Stomach smooth muscle (tissue), 2 donors: ENCODE measurements around the gene KCNG1.

Experiments
- H3K27ac ChIP-seq: one replicate; pipeline ENCODE4 v1.7.0; 2013; ENCODE audit warnings: mild to moderate bottlenecking, low read length, inconsistent platforms
- H3K27me3 ChIP-seq, 2 donors: one replicate each; pipeline ENCODE4 v1.7.0; 2013; ENCODE audit warnings: low read length in 2 of 2; ENCODE audit not compliant: insufficient read depth in 2 of 2, control insufficient read depth in 1 of 2
- H3K36me3 ChIP-seq, 2 donors: one replicate each; pipeline ENCODE4 v1.7.0; 2013; ENCODE audit warnings: low read length in 2 of 2; ENCODE audit not compliant: control insufficient read depth in 2 of 2, insufficient read depth in 2 of 2
- H3K4me1 ChIP-seq: one replicate; pipeline ENCODE4 v1.7.0; 2013; ENCODE audit warnings: low read length; ENCODE audit not compliant: control insufficient read depth, insufficient read depth
- H3K4me3 ChIP-seq, 2 donors: one replicate each; pipeline ENCODE4 v1.7.0; 2013; ENCODE audit warnings: low read length in 2 of 2
- H3K9ac ChIP-seq, 2 donors: one replicate each; pipeline ENCODE4 v1.7.0; 2013; ENCODE audit warnings: low read length in 2 of 2, mild to moderate bottlenecking in 1 of 2
- H3K9me3 ChIP-seq, 2 donors: one replicate each; pipeline ENCODE4 v1.7.0; 2013; ENCODE audit warnings: low read length in 2 of 2; ENCODE audit not compliant: control insufficient read depth in 2 of 2
- donor health status: healthy.
- donor health status: Pancreatic carcinoma.

KCNG1 gene

DNA sequence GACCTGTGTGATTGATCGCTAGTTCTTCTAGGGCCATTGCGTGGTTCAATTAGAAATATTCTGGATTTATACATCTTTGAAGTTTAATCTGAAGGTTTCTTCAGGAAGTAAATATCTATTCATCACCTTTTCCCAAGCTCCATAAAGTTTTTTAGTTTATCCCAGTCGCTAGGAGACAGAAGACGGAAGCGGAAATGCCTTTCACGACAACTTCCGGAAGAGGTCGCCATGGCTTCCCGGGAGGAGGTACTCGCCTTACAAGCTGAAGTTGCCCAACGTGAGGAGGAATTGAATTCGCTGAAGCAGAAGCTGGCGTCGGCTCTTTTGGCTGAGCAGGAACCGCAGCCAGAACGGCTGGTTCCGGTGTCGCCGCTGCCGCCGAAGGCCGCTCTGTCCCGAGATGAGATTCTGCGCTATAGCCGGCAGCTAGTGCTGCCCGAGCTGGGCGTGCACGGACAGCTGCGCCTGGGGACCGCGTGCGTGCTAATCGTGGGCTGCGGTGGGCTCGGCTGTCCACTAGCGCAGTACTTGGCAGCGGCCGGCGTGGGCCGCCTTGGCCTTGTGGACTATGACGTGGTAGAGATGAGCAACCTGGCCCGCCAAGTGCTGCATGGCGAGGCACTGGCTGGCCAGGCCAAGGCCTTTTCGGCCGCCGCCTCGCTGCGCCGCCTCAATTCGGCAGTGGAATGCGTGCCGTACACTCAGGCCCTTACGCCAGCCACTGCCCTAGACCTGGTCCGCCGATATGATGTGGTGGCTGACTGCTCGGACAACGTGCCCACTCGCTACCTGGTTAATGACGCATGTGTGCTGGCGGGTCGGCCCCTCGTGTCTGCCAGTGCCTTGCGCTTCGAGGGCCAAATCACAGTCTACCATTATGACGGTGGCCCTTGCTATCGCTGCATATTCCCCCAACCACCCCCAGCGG lies 64.0 kb downstream of the KCNG1 start, which contains the start of gene MOCS3:
MOCS3 (plus strand) TSS at position 204 of the 928 bp plus-strand sequence; CDS start at position 229, 25 bp downstream.
- Histone ChIP-seq H3K27ac (peak within 1 kb of the TSS; percentile 94), H3K36me3 (peaks cover 8 to 14% of the 10 kb centered on the region in 2 donors)

DNA sequence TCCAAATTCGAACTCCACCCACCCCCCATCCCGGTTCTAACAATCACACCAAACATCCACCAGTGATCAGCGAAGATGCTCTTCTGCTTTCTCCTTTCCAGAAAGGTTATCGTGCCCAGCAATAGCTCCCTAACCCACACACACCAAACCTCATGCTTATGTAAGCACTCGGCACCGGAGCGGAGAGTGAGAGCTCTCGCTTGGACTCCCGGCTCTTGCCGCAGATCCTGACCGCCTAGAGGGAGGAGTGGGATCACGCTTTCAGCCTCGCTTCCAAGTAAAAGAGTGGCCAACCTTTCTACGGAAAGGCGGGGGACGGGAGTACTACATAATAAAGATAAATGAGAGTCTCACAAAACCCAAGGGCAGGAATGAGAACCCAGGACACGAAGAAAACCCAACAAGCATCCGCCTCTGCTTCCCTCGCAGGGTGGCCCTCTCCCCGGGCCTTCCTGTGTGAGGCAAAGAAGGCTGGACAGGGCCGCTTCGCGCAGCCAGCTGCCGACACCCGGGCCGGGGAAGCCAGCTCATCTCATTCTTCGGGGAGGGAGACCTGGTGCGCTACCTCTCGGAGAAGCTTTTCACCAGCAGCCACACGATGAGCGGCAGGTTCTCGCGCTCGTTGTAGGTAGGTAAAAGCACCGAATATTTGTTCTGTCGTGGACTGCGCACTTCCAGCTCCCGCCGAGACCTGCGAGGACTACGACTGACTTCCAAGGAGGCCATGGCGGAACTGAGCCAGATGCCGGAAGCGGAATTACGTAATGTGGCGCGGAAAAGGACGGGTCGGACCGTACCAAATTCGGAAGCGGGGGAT lies 64.9 kb downstream of the KCNG1 start, which contains the start of gene DPM1:
DPM1 (minus strand) TSS at position 735 of the 817 bp plus-strand sequence; CDS start at position 726, 9 bp downstream.
- Histone ChIP-seq H3K36me3 (peaks cover 8 to 21% of the 10 kb centered on the region in 2 donors), H3K27ac (peak within 1 kb of the TSS; percentile 94), H3K4me3 (peak within 1 kb of the TSS; percentile 87 to 99), H3K4me1 (peaks cover 18% of the 10 kb centered on the region), H3K9me3 (no peaks in the 10 kb centered on the region), H3K9ac (peak within 1 kb of the TSS; percentile 94 to 98), H3K27me3 (no peaks in the 10 kb centered on the region)

More for the DNA sequence above, 64.0 kb downstream of the KCNG1 start, which contains the start of gene MOCS3:
- Histone ChIP-seq H3K9ac (peak within 1 kb of the TSS; percentile 94 to 98), H3K4me3 (peak within 1 kb of the TSS; percentile 87 to 99), H3K27me3 (no peaks in the 10 kb centered on the region), H3K4me1 (peaks cover 18% of the 10 kb centered on the region), H3K9me3 (no peaks in the 10 kb centered on the region)

DNA sequence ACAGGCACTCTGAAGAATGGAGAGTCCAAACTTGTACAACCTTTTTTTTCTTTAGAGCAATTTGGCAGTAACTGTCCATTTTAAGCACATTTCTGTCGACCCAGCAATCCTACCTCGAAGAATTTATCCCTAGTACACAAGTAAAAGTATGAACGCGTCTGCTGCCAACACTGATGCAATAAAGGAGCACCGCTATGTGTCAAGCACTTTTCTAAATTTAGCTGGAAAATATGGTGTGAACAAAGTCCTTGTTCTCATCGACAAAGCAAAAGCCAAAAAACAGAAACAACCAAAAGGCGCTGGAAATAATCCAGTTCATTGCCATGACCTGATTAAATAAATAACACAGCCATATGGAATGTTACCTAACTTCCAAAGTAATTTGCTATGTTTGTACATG lies 65.6 kb downstream of the KCNG1 start:
- peaks cover 8 to 23% of the 10 kb centered on the region in 2 donors for H3K36me3 ChIP-seq
- H3K4me1 ChIP-seq, result peaks cover 18% of the 10 kb centered on the region
- peak overlapping the region; percentile 94 to 98 for H3K9ac ChIP-seq
- no peaks in the 10 kb centered on the region for H3K27me3 ChIP-seq
- no peaks in the 10 kb centered on the region for H3K9me3 ChIP-seq
- H3K4me3 ChIP-seq, result peak overlapping the region; percentile 87 to 99
- H3K27ac ChIP-seq, result no peak overlapping the region

DNA sequence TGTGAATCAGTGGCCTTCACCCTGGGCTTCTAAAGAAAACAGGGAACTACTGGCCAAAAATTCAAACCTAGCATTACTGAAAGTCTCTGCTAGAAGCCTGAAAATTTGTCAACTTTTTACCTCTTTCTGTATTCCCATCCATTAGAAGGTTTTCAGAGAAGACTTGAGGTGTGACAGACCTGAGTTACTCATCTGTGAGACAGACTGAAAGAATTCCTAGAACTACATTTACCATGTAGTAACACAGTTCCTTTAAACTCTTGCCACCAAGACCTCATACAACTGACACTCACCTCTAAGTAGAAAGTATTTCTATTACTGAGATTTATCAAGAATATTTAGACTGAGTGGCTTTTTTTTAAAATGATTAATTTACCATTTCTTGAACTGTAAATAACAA lies 69.1 kb downstream of the KCNG1 start:
- Histone ChIP-seq H3K36me3 (peaks cover 16 to 33% of the 10 kb centered on the region in 2 donors), H3K27me3 (no peaks in the 10 kb centered on the region), H3K4me3 (no peak overlapping the region), H3K9ac (no peak overlapping the region), H3K4me1 (peaks cover 6% of the 10 kb centered on the region), H3K27ac (no peak overlapping the region), H3K9me3 (no peaks in the 10 kb centered on the region)
